GM12892 (cell line): ENCODE results near the gene LRRN2.

ENCODE experiments used
- POLR2A ChIP-seq: IDR thresholded peaks from 2 replicates; pipeline ENCODE4 v1.6.1; 2011; ENCODE audit warnings: low read depth, low read length, control low read depth
- POLR2AphosphoS5 ChIP-seq: IDR thresholded peaks from 2 replicates; pipeline ENCODE4 v1.6.1; 2011; ENCODE audit warnings: low read depth, low read length, control low read depth
- TAF1 ChIP-seq: IDR thresholded peaks from 2 replicates; pipeline ENCODE4 v1.6.1; 2011; ENCODE audit warnings: low read depth, mild to moderate bottlenecking, control low read depth, low read length, borderline replicate concordance

- TF ChIP-seq POLR2AphosphoS5 (no peak), POLR2A (no peak), TAF1 (no peak)
Measured at GRCh38 chr1:204641455-204641854, 44.1 kb downstream of the LRRN2 start.
